ENCODE data around the gene LRCH3. TPM values are rescaled to one million over a fixed set of nuclear protein-coding genes. Genes with fewer than 3 reads are reported as not detected.

Gene LRCH3
- total RNA-seq, 1 donor from 2014 or later: 43.5 TPM

DNA sequence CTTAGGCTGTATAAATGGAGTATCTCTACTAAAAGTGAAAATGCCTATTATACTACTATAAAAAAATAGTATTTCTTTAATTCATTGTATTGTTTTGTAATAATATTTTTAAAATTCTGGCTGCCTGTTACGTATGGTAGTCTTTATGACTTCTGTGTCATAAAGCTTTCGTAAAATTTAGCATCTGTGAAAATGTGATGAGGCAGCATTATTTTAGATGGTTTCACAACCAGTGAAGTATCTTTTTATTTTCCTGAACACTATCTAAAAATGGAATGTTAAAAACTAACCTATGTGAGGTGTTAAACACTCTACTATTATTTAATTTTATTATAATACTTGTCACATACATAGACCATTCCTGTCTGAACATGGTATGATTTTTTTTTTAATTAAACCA is 46.2 kb downstream of the LRCH3 start:
- ATAC-seq: no peak
- no peak for TF ChIP-seq CTCF (IDR thresholded peaks at IDR 0.05)
- H3K9me3 ChIP-seq: no peaks in the 10 kb centered on the region
- intact Hi-C loops (cut with DNase I): no loop called here
- no peak for DNase-seq
- peaks cover 93% of the 10 kb centered on the region for H3K36me3 ChIP-seq
- H3K4me1 ChIP-seq: no peaks in the 10 kb centered on the region
- no peak overlapping the region for H3K27ac ChIP-seq
- H3K27me3 ChIP-seq: no peaks in the 10 kb centered on the region
- no peak overlapping the region for H3K4me3 ChIP-seq

GRCh38 chr3:197841789-197842188 is 50.7 kb downstream of the LRCH3 start:
- H3K9me3 ChIP-seq: no peaks in the 10 kb centered on the region
- DNase-seq (no peak), ATAC-seq (no peak)
- no peak for TF ChIP-seq CTCF (IDR thresholded peaks at IDR 0.05)
- H3K27ac ChIP-seq: no peak overlapping the region
- H3K36me3 ChIP-seq: peaks cover 90% of the 10 kb centered on the region
- intact Hi-C loops (cut with DNase I): no loop called here
- H3K4me1 ChIP-seq: no peaks in the 10 kb centered on the region
- no peak overlapping the region for H3K4me3 ChIP-seq
- no peaks in the 10 kb centered on the region for H3K27me3 ChIP-seq

DNA sequence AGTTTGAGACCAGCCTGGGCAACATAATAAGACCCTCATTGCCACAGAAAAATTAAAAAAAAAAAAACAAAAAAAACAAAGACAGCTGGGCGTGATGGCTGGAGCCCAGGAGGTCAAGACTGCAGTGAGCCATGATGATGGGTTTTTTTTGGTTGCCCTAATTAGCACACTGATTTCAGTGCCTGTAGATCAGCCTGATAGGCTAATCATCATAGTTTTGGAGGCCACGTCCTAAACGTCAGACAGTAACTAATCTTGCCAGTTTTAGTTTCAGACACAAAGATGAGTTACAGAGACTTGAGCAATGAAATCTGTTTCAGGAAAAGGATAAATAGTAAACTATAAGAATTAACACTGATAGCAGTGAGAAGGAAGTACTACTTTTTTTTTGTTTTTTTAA is 55.4 kb downstream of the LRCH3 start:
- ATAC-seq (no peak), DNase-seq (no peak)
- Histone ChIP-seq H3K4me3 (no peak overlapping the region), H3K36me3 (peaks cover 85% of the 10 kb centered on the region), H3K27me3 (no peaks in the 10 kb centered on the region), H3K9me3 (no peaks in the 10 kb centered on the region), H3K4me1 (no peaks in the 10 kb centered on the region), H3K27ac (no peak overlapping the region)
- TF ChIP-seq CTCF (IDR thresholded peaks at IDR 0.05): no peak
- intact Hi-C loops (cut with DNase I): no loop called here

DNA sequence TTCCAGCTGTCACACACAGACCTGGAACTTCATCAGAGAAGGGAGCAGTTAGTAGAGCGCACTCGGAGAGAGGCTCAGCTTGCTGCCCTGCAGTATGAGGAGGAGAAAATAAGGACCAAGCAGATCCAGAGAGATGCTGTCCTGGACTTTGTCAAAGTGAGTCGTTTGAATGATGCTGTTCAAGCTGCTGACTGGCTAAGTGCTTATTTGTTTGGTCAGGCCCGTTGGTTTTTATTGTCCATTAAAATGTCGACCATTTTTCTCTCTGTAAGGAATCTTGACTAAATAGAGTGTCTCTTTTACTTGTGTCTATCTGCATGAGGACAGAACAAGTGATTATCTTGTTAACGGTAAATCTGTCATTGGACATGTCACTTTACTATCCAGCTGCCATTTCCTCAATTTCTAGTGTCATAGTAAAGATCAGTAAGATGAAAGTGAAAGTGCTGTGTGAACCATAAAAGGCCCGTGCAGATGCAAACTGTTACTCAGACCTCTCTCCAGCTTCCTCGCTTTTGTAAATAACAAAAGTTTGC is 56.9 kb downstream of the LRCH3 start:
- TF ChIP-seq CTCF (IDR thresholded peaks at IDR 0.05): no peak
- intact Hi-C loops (cut with DNase I): no loop called here
- no peaks in the 10 kb centered on the region for H3K27me3 ChIP-seq
- peak overlapping the region; percentile 10 for H3K4me3 ChIP-seq
- no peaks in the 10 kb centered on the region for H3K4me1 ChIP-seq
- ATAC-seq (peak; percentile 66), DNase-seq (no peak)
- peak overlapping the region; percentile 15 for H3K27ac ChIP-seq
- no peaks in the 10 kb centered on the region for H3K9me3 ChIP-seq
- H3K36me3 ChIP-seq: peaks cover 85% of the 10 kb centered on the region

GRCh38 chr3:197854596-197855343 is 63.7 kb downstream of the LRCH3 start:
- Histone ChIP-seq H3K27me3 (no peaks in the 10 kb centered on the region), H3K4me1 (no peaks in the 10 kb centered on the region), H3K9me3 (no peaks in the 10 kb centered on the region), H3K36me3 (peaks cover 75% of the 10 kb centered on the region), H3K4me3 (no peak overlapping the region), H3K27ac (no peak overlapping the region)
- no peak for DNase-seq
- intact Hi-C loops (cut with DNase I): no loop called here
- TF ChIP-seq CTCF (IDR thresholded peaks at IDR 0.05): no peak
- no peak for ATAC-seq
